SK-N-SH (cell line): Measurements from ENCODE around the gene CDK6. TPM values are rescaled to one million over a fixed set of nuclear protein-coding genes. Genes with fewer than 3 reads are reported as not detected.

Experiments used
- CTCF ChIA-PET: fragments of 300-600, 350-600 bp; formaldehyde crosslinking; extraction: SDS; loops from one replicate; lab custom pipeline; 2021; lab: Yijun Ruan, JAX
- POLR2A ChIA-PET: fragments of 350-600 bp; sonication (Branson Sonifier 250); formaldehyde crosslinking; extraction: SDS; loops from one replicate; lab custom pipeline; 2020; ENCODE audit warnings: antibody characterized with exemption, inconsistent platforms; lab: Yijun Ruan, JAX
- DNase-seq: peaks from one replicate; pipeline ENCODE4 v3.0.0; 2012
- H2AFZ ChIP-seq: fragments of 200-600 bp; sonication (generic); 2 replicates; pipeline ENCODE4 v1.8.1; 2016; ENCODE audit warnings: antibody characterized with exemption, mild to moderate bottlenecking, low read depth
- H3F3A ChIP-seq: fragments of 200-600 bp; sonication (generic); replicated peaks from 2 replicates; pipeline ENCODE3; 2016; ENCODE audit warnings: antibody characterized with exemption, mild to moderate bottlenecking; ENCODE audit not compliant: insufficient read depth
- H3K27ac ChIP-seq, 2 experiments: fragments of 200-500 bp in 1 of 2; fragments of 200-600 bp in 1 of 2; sonication (Bioruptor generic) in 1 of 2; sonication (generic), shearing (Covaris generic) in 1 of 2; 2 replicates each; pipeline versions ENCODE4 v1.5.1 to v1.6.1; 2014 to 2016; ENCODE audit warnings: low read depth in 2 of 2, inconsistent platforms in 1 of 2, low read length in 1 of 2, mild to moderate bottlenecking in 1 of 2, mixed read lengths in 1 of 2
- H3K27me3 ChIP-seq: fragments of 200-600 bp; sonication (generic), shearing (Covaris generic); 2 replicates; pipeline ENCODE4 v1.6.1; 2016; ENCODE audit warnings: mixed run types; ENCODE audit not compliant: insufficient read depth
- H3K36me3 ChIP-seq, 2 experiments: fragments of 200-500 bp in 1 of 2; fragments of 200-600 bp in 1 of 2; sonication (Bioruptor generic) in 1 of 2; sonication (generic) in 1 of 2; replicated peaks in 1 of 2; 2 replicates each; pipeline versions ENCODE3 to v1.5.1; 2014 to 2016; ENCODE audit warnings: low read length in 1 of 2, mild to moderate bottlenecking in 1 of 2; ENCODE audit not compliant: insufficient read depth in 2 of 2, control insufficient read depth in 1 of 2
- H3K4me1 ChIP-seq, 2 experiments: fragments of 200-500 bp in 1 of 2; fragments of 200-600 bp in 1 of 2; sonication (Bioruptor generic) in 1 of 2; sonication (generic), shearing (Covaris generic) in 1 of 2; 2 replicates each; pipeline versions ENCODE4 v1.5.1 to v1.6.1; 2014 to 2016; ENCODE audit warnings: low read depth in 1 of 2, low read length in 1 of 2, mixed run types in 1 of 2; ENCODE audit not compliant: insufficient read depth in 2 of 2, control insufficient read depth in 1 of 2
- H3K4me2 ChIP-seq: fragments of 200-600 bp; sonication (generic), shearing (Covaris generic); 2 replicates; pipeline ENCODE4 v1.6.1; 2017; ENCODE audit warnings: mixed run types
- H3K4me3 ChIP-seq, 2 experiments: fragments of 200-500 bp in 1 of 2; fragments of 200-600 bp in 1 of 2; sonication (Bioruptor generic) in 1 of 2; sonication (generic), shearing (Covaris generic) in 1 of 2; 2 replicates each; pipeline versions ENCODE4 v1.5.1 to v1.8.1; 2014 to 2016; ENCODE audit warnings: low read depth in 2 of 2, inconsistent platforms in 1 of 2, low read length in 1 of 2, mild to moderate bottlenecking in 1 of 2, mixed read lengths in 1 of 2, moderate library complexity in 1 of 2
- H3K79me2 ChIP-seq: fragments of 200-600 bp; sonication (generic); 2 replicates; pipeline ENCODE4 v1.8.1; 2017; ENCODE audit warnings: mild to moderate bottlenecking; ENCODE audit not compliant: insufficient read depth
- H3K9ac ChIP-seq: fragments of 200-600 bp; sonication (generic); 2 replicates; pipeline ENCODE4 v1.6.1; 2017; ENCODE audit warnings: mixed run types
- H3K9me2 ChIP-seq: fragments of 200-600 bp; sonication (generic); 2 replicates; pipeline ENCODE4 v1.6.1; 2017; ENCODE audit warnings: mixed run types
- H3K9me3 ChIP-seq: fragments of 200-600 bp; sonication (generic); 2 replicates; pipeline ENCODE4 v1.6.1; 2017; ENCODE audit warnings: mixed run types, mild to moderate bottlenecking, moderate library complexity
- H4K20me1 ChIP-seq: fragments of 200-600 bp; sonication (generic); 2 replicates; pipeline ENCODE4 v1.6.1; 2017; ENCODE audit warnings: mild to moderate bottlenecking, mixed run types; ENCODE audit not compliant: insufficient read depth
- CHD2 ChIP-seq: fragments of 150-350 bp; IDR thresholded peaks from 2 replicates; pipeline ENCODE4 v1.6.1; 2018; ENCODE audit warnings: low read length; ENCODE audit not compliant: partially characterized antibody
- EZH2phosphoT487 ChIP-seq: fragments of 200-600 bp; sonication (generic); IDR thresholded peaks from 2 replicates; pipeline ENCODE4 v1.6.1; 2017; ENCODE audit warnings: low read depth, mixed run types, mild to moderate bottlenecking, antibody characterized with exemption, moderate library complexity, borderline replicate concordance
- FOSL2 ChIP-seq: IDR thresholded peaks from 2 replicates; pipeline ENCODE4 v1.4.0; 2012; ENCODE audit warnings: low read depth, mild to moderate bottlenecking, moderate library complexity, borderline replicate concordance
- GATA2 ChIP-seq: sonication (generic); formaldehyde crosslinking; IDR thresholded peaks from 2 replicates; pipeline ENCODE4 v1.5.0; 2020; ENCODE audit warnings: mild to moderate bottlenecking, missing genetic modification reagents
- JUND ChIP-seq: IDR thresholded peaks from 2 replicates; pipeline ENCODE4 v1.4.0; 2012
- MEF2A ChIP-seq: IDR thresholded peaks from 2 replicates; pipeline ENCODE4 v1.4.0; 2012; ENCODE audit warnings: low read depth, borderline replicate concordance
- MXI1 ChIP-seq: IDR thresholded peaks from 2 replicates; pipeline ENCODE4 v1.6.1; 2012; ENCODE audit warnings: mild to moderate bottlenecking, low read depth, low read length, improper control_type of control experiment
- NRF1 ChIP-seq: IDR thresholded peaks from 2 replicates; pipeline ENCODE4 v1.6.1; 2012; ENCODE audit warnings: low read depth, mild to moderate bottlenecking, low read length
- RAD21 ChIP-seq: IDR thresholded peaks from 2 replicates; pipeline ENCODE4 v1.6.1; 2012; ENCODE audit warnings: mild to moderate bottlenecking, low read length
- RXRA ChIP-seq: IDR thresholded peaks from 2 replicates; pipeline ENCODE4 v1.4.0; 2012; ENCODE audit warnings: low read depth, mild to moderate bottlenecking, borderline replicate concordance
- SIN3A ChIP-seq: IDR thresholded peaks from 2 replicates; pipeline ENCODE4 v1.6.1; 2012; ENCODE audit warnings: low read depth, mild to moderate bottlenecking, low read length, moderate library complexity, borderline replicate concordance
- TEAD4 ChIP-seq: IDR thresholded peaks from 2 replicates; pipeline ENCODE4 v1.4.0; 2012; ENCODE audit warnings: mild to moderate bottlenecking, borderline replicate concordance; ENCODE audit not compliant: insufficient read depth
- WGBS: methylation state at CpG from one replicate; pipeline ENCODE4 v1.1.6; 2017; ENCODE audit warnings: low lambda C conversion rate; 5-methylcytosine and 5-hydroxymethylcytosine counted together
- polyA plus RNA-seq, 3 experiments: library from polyadenylated mRNA; depleted of rRNA; stranded (reverse); fragments of >200 nt; gene quantifications; 2 replicates each; pipeline ENCODE4 v1.2.3, GENCODE V29; 2012
- TF ChIP-seq, protein P1 (sequence below): IDR thresholded peaks from 2 replicates; pipeline ENCODE4; 2012
- TF ChIP-seq, protein P2 (sequence below): fragments of 150-350 bp; IDR thresholded peaks from 2 replicates; pipeline ENCODE4 v1.6.1; 2017; ENCODE audit warnings: antibody characterized with exemption, low read length, low read depth, borderline replicate concordance
- TF ChIP-seq, protein P3 (sequence below): fragments of 200-600 bp; sonication (generic); IDR thresholded peaks from 2 replicates; pipeline ENCODE4 v1.6.1; 2017; ENCODE audit warnings: antibody characterized with exemption, mild to moderate bottlenecking, moderate library complexity
- TF ChIP-seq, protein P4 (sequence below): IDR thresholded peaks from 2 replicates; pipeline ENCODE4 v1.4.0; 2012; ENCODE audit warnings: low read depth, borderline replicate concordance

Gene CDK6
- polyA plus RNA-seq, 1 of the 3 experiments (the other 2 are of a cell fraction): 30.3 TPM

DNA sequence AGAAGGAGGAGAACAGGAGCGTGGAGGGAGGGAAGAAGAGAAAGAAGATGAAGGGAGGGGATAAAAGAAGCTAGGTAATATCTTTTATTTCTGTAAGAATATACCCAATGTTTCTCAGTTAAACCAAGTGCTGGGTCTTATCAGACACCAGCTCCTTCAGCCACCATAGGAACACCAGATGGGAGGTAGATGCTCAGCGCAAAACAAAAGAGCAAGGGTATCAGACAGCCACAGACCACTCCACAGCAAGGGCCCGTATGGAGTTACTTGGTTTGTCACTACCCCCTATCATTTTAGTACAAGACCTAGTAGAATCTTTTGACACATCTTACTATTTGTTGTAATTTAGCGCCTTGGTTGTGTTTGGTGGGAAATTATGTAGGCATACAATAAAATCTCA lies 180.3 kb downstream of the CDK6 start:
- WGBS: 96% methylated on average over 4 of the region's 4 CpGs
- TF ChIP-seq JUND (no peak), GATA2 (CRISPR knock-in tag) (no peak), SIN3A (no peak), RAD21 (no peak), CHD2 (no peak), EZH2phosphoT487 (no peak), MEF2A (no peak), TEAD4 (no peak), FOSL2 (no peak), RXRA (no peak), NRF1 (no peak), MXI1 (no peak)
- TF ChIP-seq, protein P1, sequence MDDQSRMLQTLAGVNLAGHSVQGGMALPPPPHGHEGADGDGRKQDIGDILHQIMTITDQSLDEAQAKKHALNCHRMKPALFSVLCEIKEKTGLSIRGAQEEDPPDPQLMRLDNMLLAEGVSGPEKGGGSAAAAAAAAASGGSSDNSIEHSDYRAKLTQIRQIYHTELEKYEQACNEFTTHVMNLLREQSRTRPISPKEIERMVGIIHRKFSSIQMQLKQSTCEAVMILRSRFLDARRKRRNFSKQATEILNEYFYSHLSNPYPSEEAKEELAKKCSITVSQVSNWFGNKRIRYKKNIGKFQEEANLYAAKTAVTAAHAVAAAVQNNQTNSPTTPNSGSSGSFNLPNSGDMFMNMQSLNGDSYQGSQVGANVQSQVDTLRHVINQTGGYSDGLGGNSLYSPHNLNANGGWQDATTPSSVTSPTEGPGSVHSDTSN: no peak
- TF ChIP-seq, protein P2, sequence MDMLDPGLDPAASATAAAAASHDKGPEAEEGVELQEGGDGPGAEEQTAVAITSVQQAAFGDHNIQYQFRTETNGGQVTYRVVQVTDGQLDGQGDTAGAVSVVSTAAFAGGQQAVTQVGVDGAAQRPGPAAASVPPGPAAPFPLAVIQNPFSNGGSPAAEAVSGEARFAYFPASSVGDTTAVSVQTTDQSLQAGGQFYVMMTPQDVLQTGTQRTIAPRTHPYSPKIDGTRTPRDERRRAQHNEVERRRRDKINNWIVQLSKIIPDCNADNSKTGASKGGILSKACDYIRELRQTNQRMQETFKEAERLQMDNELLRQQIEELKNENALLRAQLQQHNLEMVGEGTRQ: no peak
- TF ChIP-seq, protein P3, sequence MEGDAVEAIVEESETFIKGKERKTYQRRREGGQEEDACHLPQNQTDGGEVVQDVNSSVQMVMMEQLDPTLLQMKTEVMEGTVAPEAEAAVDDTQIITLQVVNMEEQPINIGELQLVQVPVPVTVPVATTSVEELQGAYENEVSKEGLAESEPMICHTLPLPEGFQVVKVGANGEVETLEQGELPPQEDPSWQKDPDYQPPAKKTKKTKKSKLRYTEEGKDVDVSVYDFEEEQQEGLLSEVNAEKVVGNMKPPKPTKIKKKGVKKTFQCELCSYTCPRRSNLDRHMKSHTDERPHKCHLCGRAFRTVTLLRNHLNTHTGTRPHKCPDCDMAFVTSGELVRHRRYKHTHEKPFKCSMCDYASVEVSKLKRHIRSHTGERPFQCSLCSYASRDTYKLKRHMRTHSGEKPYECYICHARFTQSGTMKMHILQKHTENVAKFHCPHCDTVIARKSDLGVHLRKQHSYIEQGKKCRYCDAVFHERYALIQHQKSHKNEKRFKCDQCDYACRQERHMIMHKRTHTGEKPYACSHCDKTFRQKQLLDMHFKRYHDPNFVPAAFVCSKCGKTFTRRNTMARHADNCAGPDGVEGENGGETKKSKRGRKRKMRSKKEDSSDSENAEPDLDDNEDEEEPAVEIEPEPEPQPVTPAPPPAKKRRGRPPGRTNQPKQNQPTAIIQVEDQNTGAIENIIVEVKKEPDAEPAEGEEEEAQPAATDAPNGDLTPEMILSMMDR: no peak
- TF ChIP-seq, protein P4, sequence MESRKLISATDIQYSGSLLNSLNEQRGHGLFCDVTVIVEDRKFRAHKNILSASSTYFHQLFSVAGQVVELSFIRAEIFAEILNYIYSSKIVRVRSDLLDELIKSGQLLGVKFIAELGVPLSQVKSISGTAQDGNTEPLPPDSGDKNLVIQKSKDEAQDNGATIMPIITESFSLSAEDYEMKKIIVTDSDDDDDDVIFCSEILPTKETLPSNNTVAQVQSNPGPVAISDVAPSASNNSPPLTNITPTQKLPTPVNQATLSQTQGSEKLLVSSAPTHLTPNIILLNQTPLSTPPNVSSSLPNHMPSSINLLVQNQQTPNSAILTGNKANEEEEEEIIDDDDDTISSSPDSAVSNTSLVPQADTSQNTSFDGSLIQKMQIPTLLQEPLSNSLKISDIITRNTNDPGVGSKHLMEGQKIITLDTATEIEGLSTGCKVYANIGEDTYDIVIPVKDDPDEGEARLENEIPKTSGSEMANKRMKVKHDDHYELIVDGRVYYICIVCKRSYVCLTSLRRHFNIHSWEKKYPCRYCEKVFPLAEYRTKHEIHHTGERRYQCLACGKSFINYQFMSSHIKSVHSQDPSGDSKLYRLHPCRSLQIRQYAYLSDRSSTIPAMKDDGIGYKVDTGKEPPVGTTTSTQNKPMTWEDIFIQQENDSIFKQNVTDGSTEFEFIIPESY: no peak
- H3K9ac ChIP-seq: no peak overlapping the region
- peaks cover 0 to 6% of the 10 kb centered on the region in 2 experiments; a peak in 2 of 4 replicates for H3K4me1 ChIP-seq
- POLR2A ChIA-PET: no interaction called here
- CTCF ChIA-PET: interaction anchor here (0.7 to 2.9 kb wide), 3 partner anchors 12 to 177 kb away, joined by 3 to 11 read pairs (median 7); no protein-coding TSS in a partner anchor
- no peak overlapping the region for H3K4me2 ChIP-seq
- peaks cover 33 to 44% of the 10 kb centered on the region in 2 experiments for H3K36me3 ChIP-seq
- 0 out of 2 replicates have a peak, but pooled peaks cover 3% of the 10 kb centered on the region for H4K20me1 ChIP-seq
- no peak overlapping the region for H2AFZ ChIP-seq
- H3K27me3 ChIP-seq: no peaks in the 10 kb centered on the region
- H3F3A ChIP-seq: peaks cover 13% of the 10 kb centered on the region
- peaks cover 100% of the 10 kb centered on the region for H3K79me2 ChIP-seq
- H3K9me2 ChIP-seq: no peaks in the 10 kb centered on the region
- no peak overlapping the region for H3K4me3 ChIP-seq
- DNase-seq: no peak
- H3K27ac ChIP-seq: no peak overlapping the region
- H3K9me3 ChIP-seq: no peaks in the 10 kb centered on the region
